Measurements from ENCODE around the gene C1QC. TPM values are rescaled to one million over a fixed set of nuclear protein-coding genes. Genes with fewer than 3 reads are reported as not detected.
"Not testable (repeated sequence)": the region's sequence is repeated elsewhere in the genome, so short reads cannot be mapped to it uniquely, and the experiment has no call there.

C1QC gene
- total RNA-seq, 1 donor, result not detected

GRCh38 chr1:22662986-22663408 is 19.6 kb downstream of the C1QC start:
- H3K4me3 ChIP-seq (ENCODE audit: low read depth, low read length), result no peak overlapping the region
- TF ChIP-seq, protein P1, sequence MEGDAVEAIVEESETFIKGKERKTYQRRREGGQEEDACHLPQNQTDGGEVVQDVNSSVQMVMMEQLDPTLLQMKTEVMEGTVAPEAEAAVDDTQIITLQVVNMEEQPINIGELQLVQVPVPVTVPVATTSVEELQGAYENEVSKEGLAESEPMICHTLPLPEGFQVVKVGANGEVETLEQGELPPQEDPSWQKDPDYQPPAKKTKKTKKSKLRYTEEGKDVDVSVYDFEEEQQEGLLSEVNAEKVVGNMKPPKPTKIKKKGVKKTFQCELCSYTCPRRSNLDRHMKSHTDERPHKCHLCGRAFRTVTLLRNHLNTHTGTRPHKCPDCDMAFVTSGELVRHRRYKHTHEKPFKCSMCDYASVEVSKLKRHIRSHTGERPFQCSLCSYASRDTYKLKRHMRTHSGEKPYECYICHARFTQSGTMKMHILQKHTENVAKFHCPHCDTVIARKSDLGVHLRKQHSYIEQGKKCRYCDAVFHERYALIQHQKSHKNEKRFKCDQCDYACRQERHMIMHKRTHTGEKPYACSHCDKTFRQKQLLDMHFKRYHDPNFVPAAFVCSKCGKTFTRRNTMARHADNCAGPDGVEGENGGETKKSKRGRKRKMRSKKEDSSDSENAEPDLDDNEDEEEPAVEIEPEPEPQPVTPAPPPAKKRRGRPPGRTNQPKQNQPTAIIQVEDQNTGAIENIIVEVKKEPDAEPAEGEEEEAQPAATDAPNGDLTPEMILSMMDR (IDR thresholded peaks at IDR 0.05; ENCODE audit: insufficient read depth, low read depth, low read length), result no peak
- DNase-seq (ENCODE audit: low read depth), result no peak

DNA sequence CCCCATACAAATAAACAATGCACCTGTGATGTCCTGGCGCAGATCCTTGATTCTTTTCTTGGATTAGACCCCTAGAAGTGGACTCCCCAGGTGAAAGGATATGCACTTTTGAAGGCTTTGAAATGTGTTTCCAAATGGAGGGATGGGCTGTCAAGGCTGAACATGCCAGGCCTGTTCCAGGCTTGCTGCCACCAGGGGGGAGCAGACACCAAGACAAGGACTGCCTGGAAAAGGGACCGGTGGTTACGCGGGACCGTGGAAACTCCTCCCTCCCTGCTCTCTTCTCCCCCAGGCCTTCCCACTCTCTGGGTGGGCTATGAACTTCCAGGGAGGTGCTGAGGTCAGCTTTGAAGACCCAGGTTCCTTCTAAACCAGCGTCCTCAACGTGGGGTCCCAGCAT is 22.3 kb downstream of the C1QC start:
- DNase-seq (ENCODE audit: low read depth), result peak; percentile 34
- no peak overlapping the region for H3K4me3 ChIP-seq (ENCODE audit: low read depth, low read length)
- TF ChIP-seq, protein P1 (IDR thresholded peaks at IDR 0.05; ENCODE audit: insufficient read depth, low read depth, low read length), result peak; percentile 64

GRCh38 chr1:22666412-22666811 is 23.0 kb downstream of the C1QC start:
- TF ChIP-seq, protein P1 (IDR thresholded peaks at IDR 0.05; ENCODE audit: insufficient read depth, low read depth, low read length), result no peak
- DNase-seq (ENCODE audit: low read depth), result no peak
- H3K4me3 ChIP-seq (ENCODE audit: low read depth, low read length), result no peak overlapping the region

GRCh38 chr1:22668840-22669239 is 25.4 kb downstream of the C1QC start:
- not testable (repeated sequence) for DNase-seq (ENCODE audit: low read depth); H3K4me3 ChIP-seq (ENCODE audit: low read depth, low read length)

DNA sequence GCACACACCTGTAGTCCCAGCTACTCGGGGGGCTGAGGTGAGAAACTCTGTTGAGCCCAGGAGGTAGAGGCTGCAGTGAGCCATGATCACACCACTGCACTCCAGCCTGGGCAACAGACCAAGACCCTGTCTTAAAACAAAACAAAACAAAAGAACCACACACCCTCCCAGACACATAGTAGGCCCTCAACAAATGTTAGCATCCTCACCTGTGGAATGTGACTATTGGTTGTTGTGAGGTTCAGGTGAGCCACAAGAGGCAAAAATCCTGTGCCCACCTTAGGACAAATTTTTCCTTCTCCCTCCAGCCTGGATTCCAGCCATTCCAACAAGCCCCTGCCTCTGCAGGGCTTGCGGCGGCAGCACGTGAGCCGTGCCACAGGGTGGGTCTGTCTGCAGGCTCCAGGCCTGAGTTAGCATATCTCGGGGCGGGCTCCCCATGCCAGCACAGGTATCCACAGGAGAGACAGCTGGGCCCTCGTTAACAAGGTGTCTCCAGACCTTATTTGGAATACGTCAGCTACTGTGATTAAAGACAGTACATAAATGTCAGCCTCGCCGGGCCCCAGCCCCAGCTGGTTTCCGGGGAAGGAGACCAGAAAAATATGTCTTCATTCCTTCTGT is 27.0 kb downstream of the C1QC start:
- no peak for DNase-seq (ENCODE audit: low read depth)
- TF ChIP-seq, protein P1 (IDR thresholded peaks at IDR 0.05; ENCODE audit: insufficient read depth, low read depth, low read length), result no peak
- H3K4me3 ChIP-seq (ENCODE audit: low read depth, low read length), result no peak overlapping the region

- no peak for DNase-seq (ENCODE audit: low read depth)
- TF ChIP-seq, protein P1 (IDR thresholded peaks at IDR 0.05; ENCODE audit: insufficient read depth, low read depth, low read length), result no peak
- H3K4me3 ChIP-seq (ENCODE audit: low read depth, low read length), result no peak overlapping the region
These were observed 28.6 kb downstream of the C1QC start for GRCh38 chr1:22671999-22672398.

DNA sequence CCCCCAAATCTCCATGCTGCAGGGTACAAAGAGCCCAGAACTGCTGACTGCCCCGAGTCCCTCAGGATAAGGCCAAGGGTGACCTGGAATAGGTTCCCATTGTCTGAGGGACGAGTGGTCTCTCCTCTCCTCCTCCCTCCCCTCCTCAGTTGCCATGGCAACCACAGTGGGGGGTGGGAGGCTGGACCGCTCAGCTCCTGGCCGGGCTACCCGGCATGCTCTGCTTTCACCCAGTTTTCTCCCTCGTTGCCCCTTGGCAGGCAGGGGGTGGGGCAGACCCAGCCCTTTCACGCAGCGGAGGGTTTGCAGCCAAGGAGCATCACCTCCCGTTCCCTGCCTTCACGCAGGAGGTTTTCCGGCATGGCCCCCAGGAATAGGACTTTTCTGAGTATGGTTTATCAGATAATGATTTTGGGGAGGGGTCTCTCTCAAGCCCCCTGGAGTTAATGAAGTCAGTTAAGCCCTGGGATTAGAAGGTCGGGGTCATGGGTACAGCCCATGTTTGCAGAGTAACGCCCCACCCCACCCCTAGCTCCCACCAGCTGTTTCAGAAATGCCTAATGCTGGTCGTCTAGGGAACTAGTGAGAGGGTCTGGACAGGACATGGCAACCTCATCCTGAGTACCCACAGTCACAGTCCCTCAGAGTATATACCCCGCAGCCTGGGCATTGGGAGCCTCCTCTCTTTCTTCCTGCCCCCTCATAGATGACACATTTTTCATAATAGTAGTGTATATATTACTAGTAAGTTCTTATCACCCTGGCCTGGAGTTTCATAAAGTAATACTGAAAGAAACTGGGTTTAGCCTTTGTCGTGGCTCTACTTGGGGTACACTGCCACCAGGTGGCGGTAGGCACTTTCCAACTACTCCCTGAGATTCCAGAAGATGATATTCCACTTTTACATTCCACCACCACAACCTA is 30.3 kb downstream of the C1QC start:
- TF ChIP-seq, protein P1 (IDR thresholded peaks at IDR 0.05; ENCODE audit: insufficient read depth, low read depth, low read length), result peak; percentile 90
- DNase-seq (ENCODE audit: low read depth), result peak; percentile 69
- H3K4me3 ChIP-seq (ENCODE audit: low read depth, low read length), result no peak overlapping the region
